Transverse colon (tissue), 4 donors: ENCODE results near the gene GNA12. TPM values are rescaled to one million over a fixed set of nuclear protein-coding genes. Genes with fewer than 3 reads are reported as not detected.

Experiments used
- DNase-seq: peaks from one replicate; pipeline ENCODE4 v3.0.0-alpha.2; 2019
- H3K27ac ChIP-seq, 4 donors: fragments of 200-600 bp; sonication (generic); 2 replicates each; pipeline ENCODE4 v1.5.1; 2016 to 2018; ENCODE audit warnings: inconsistent platforms in 4 of 4
- H3K27me3 ChIP-seq: fragments of 200-600 bp; sonication (generic); 2 replicates; pipeline ENCODE4 v1.5.1; 2017; ENCODE audit warnings: inconsistent platforms
- H3K36me3 ChIP-seq, 4 donors: fragments of 200-600 bp; sonication (generic); 2 replicates each; pipeline ENCODE4 v1.5.1; 2017 to 2019; ENCODE audit warnings: inconsistent platforms in 4 of 4
- H3K4me1 ChIP-seq, 4 donors: fragments of 200-600 bp; sonication (generic); 2 replicates each; pipeline ENCODE4 v1.5.1; 2017 to 2020; ENCODE audit warnings: inconsistent platforms in 4 of 4
- H3K4me3 ChIP-seq, 4 donors: fragments of 200-600 bp; sonication (generic); 1 replicate in 1 of 4; 2 replicates in 3 of 4; pipeline versions ENCODE4 v1.5.1 to v1.6.1; 2017 to 2019; ENCODE audit warnings: inconsistent platforms in 4 of 4
- H3K9me3 ChIP-seq, 2 donors: fragments of 200-600 bp; sonication (generic); 2 replicates each; pipeline ENCODE4 v1.5.1; 2017 to 2019; ENCODE audit warnings: inconsistent platforms in 2 of 2
- CTCF ChIP-seq, 5 experiments: fragments of 200-600 bp in 3 of 5; fragments of 450-650 bp in 2 of 5; sonication (generic) in 3 of 5; IDR thresholded peaks; 1 replicate in 2 of 5; 2 replicates in 3 of 5; pipeline ENCODE4 v1.5.1; 2016 to 2017; ENCODE audit warnings: antibody characterized with exemption in 5 of 5, inconsistent platforms in 3 of 5, mild to moderate bottlenecking in 2 of 5, moderate library complexity in 1 of 5
- EP300 ChIP-seq: sonication (generic); formaldehyde crosslinking; IDR thresholded peaks from one replicate; pipeline ENCODE4 v1.6.1; 2017; ENCODE audit warnings: antibody characterized with exemption, low read depth
- POLR2A ChIP-seq: fragments of 450-650 bp; IDR thresholded peaks from one replicate; pipeline ENCODE4 v1.6.1; 2016; ENCODE audit warnings: antibody characterized with exemption, mild to moderate bottlenecking, moderate library complexity
- POLR2AphosphoS5 ChIP-seq, 3 donors: sonication (generic); formaldehyde crosslinking; IDR thresholded peaks; one replicate each; pipeline ENCODE4 v1.6.1; 2016; ENCODE audit warnings: antibody characterized with exemption in 3 of 3
- WGBS, 2 donors: methylation state at CpG; one replicate each; pipeline ENCODE4 v1.1.5; 2018; ENCODE audit warnings: low coverage in 1 of 2; 5-methylcytosine and 5-hydroxymethylcytosine counted together
- in situ Hi-C, 4 donors: fragments of 200-750 bp; cut with MboI; loops; one replicate each; pipeline versions ENCODE4 v1.15.0 to v1.15.1; 2017; ENCODE audit warnings: low sequenced_read_pairs in 3 of 4, low pct_ligation_motif_present in 1 of 4, low pct_unique_long_range_greater_than_20kb in 1 of 4
- intact Hi-C: fragments of 100-400 bp; cut with DNase I; formaldehyde crosslinking; loops from one replicate; pipeline ENCODE4 v1.15.1; 2023; ENCODE audit warnings: low total_unique reads
- total RNA-seq, 4 donors: library from RNA; depleted of rRNA; stranded (reverse); fragments of >200 nt; gene quantifications; one replicate each; pipeline ENCODE4 v1.1.0, GENCODE V29; 2016

Gene GNA12
- total RNA-seq, 4 donors from 2014 or later, result 18.9 to 39.6 (median 22.2) TPM

- WGBS, 2 donors, result 58 to 100% methylated on average over 4 to 18 of the region's 18 CpGs
- DNase-seq, result peak; percentile 46
- peak in 2 of 3 donors; percentile 12 to 25 for TF ChIP-seq POLR2AphosphoS5 (IDR thresholded peaks at IDR 0.05)
- no peak for TF ChIP-seq POLR2A
- Histone ChIP-seq H3K4me3 (no peak overlapping the region), H3K9me3 (no peaks in the 10 kb centered on the region), H3K4me1 (peaks cover 14 to 56% (median 30%) of the 10 kb centered on the region in 4 donors), H3K36me3 (peaks cover 0 to 5% (median 0%) of the 10 kb centered on the region in 4 donors), H3K27ac (peak overlapping the region; percentile 50 to 70 (median 66)), H3K27me3 (no peaks in the 10 kb centered on the region)
- in situ Hi-C loops (no loop called here), intact Hi-C loops (no loop called here)
Observed at GRCh38 chr7:2732959-2733584, 111.0 kb downstream of the GNA12 start.

GRCh38 chr7:2732388-2732787, 111.7 kb downstream of the GNA12 start:
- 88 to 89% methylated on average over 5 to 9 of the region's 9 CpGs for WGBS, 2 donors
- Histone ChIP-seq H3K27me3 (no peaks in the 10 kb centered on the region), H3K4me3 (no peak overlapping the region), H3K4me1 (peaks cover 14 to 51% (median 30%) of the 10 kb centered on the region in 4 donors), H3K36me3 (peaks cover 0 to 5% (median 0%) of the 10 kb centered on the region in 4 donors), H3K27ac (peak overlapping the region; percentile 50 to 70 (median 66)), H3K9me3 (no peaks in the 10 kb centered on the region)
- DNase-seq, result no peak
- intact Hi-C loops (no loop called here), in situ Hi-C loops (no loop called here)
- TF ChIP-seq EP300 (no peak), POLR2AphosphoS5 (IDR thresholded peaks at IDR 0.05) (no peak), CTCF (IDR thresholded peaks at IDR 0.05) (no peak), POLR2A (no peak)

- no peaks in the 10 kb centered on the region for H3K27me3 ChIP-seq
- H3K4me1 ChIP-seq, result peaks cover 14 to 51% (median 30%) of the 10 kb centered on the region in 4 donors
- TF ChIP-seq CTCF (IDR thresholded peaks at IDR 0.05), result no peak
- TF ChIP-seq EP300, result no peak
- TF ChIP-seq POLR2A, result no peak
- TF ChIP-seq POLR2AphosphoS5 (IDR thresholded peaks at IDR 0.05), result no peak
- in situ Hi-C loops, result no loop called here
- peak overlapping the region in 2 of 4 donors; percentile 76 to 86 for H3K27ac ChIP-seq
- intact Hi-C loops, result no loop called here
- WGBS, 2 donors, result 94 to 95% methylated on average over 4 to 44 of the region's 45 CpGs
- H3K4me3 ChIP-seq, result no peak overlapping the region
- H3K9me3 ChIP-seq, result no peaks in the 10 kb centered on the region
- peaks cover 0 to 5% (median 0%) of the 10 kb centered on the region in 4 donors for H3K36me3 ChIP-seq
- DNase-seq, result no peak
Observed at GRCh38 chr7:2730846-2731770, 113.0 kb downstream of the GNA12 start.

- no peak for TF ChIP-seq POLR2A
- no peak for TF ChIP-seq CTCF (IDR thresholded peaks at IDR 0.05)
- TF ChIP-seq EP300, result peak; percentile 40
- TF ChIP-seq POLR2AphosphoS5 (IDR thresholded peaks at IDR 0.05), result peak; percentile 17 to 51 (median 36)
- Histone ChIP-seq H3K4me1 (peaks cover 12 to 44% (median 28%) of the 10 kb centered on the region in 4 donors), H3K27me3 (no peaks in the 10 kb centered on the region), H3K36me3 (peaks cover 0 to 5% (median 0%) of the 10 kb centered on the region in 4 donors), H3K27ac (peak overlapping the region; percentile 69 to 86 (median 78)), H3K9me3 (no peaks in the 10 kb centered on the region), H3K4me3 (no peak overlapping the region)
- no peak for DNase-seq
- WGBS, 2 donors, result 62 to 83% methylated on average over 4 to 31 of the region's 33 CpGs
- intact Hi-C loops (loop anchor here (2.0 kb wide), 1 partner anchor 77 kb away; no protein-coding TSS in a partner anchor), in situ Hi-C loops (no loop called here)
Observed at GRCh38 chr7:2729893-2730716, 114.0 kb downstream of the GNA12 start.
